ENCODE data around the gene MMP8. TPM values are rescaled to one million over a fixed set of nuclear protein-coding genes. Genes with fewer than 3 reads are reported as not detected.

MMP8 gene
- total RNA-seq, 4 donors from 2014 or later = 0.15 to 1.1 TPM; not detected in 2

DNA sequence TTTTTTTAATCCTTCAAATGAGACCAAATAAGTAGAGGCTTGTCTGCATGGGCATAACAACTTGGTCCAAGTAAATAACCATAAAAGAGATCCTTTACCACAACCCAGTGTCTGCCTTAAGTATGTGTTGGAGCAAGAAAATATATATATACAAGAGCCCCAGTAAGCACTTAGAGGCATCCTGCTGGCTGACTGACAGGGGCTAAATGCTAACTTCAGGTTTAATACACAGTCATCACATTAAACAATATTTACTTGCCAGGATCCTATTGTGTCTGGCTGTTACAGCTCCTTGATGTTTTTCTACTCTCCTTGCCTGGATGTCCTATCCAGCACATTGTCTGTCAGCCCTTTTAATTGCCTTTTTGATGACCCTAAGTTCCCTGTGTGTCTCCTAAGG is 62.1 kb downstream of the MMP8 start:
- H3K4me3 ChIP-seq (ENCODE audit: low read depth, poor library complexity, severe bottlenecking) = no peak overlapping the region
- no peak for DNase-seq (ENCODE audit: low spot score in 2 of 2)
- intact Hi-C loops (cut with DNase I; ENCODE audit: low total_unique reads) = no loop called here
- no peak for TF ChIP-seq POLR2A (IDR thresholded peaks at IDR 0.05)
- TF ChIP-seq, protein P1, sequence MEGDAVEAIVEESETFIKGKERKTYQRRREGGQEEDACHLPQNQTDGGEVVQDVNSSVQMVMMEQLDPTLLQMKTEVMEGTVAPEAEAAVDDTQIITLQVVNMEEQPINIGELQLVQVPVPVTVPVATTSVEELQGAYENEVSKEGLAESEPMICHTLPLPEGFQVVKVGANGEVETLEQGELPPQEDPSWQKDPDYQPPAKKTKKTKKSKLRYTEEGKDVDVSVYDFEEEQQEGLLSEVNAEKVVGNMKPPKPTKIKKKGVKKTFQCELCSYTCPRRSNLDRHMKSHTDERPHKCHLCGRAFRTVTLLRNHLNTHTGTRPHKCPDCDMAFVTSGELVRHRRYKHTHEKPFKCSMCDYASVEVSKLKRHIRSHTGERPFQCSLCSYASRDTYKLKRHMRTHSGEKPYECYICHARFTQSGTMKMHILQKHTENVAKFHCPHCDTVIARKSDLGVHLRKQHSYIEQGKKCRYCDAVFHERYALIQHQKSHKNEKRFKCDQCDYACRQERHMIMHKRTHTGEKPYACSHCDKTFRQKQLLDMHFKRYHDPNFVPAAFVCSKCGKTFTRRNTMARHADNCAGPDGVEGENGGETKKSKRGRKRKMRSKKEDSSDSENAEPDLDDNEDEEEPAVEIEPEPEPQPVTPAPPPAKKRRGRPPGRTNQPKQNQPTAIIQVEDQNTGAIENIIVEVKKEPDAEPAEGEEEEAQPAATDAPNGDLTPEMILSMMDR (IDR thresholded peaks at IDR 0.05) = no peak

Other genes with a start within 250 kb of the MMP8 start
- gene MMP7, start 194.2 kb downstream of the MMP8 start, total RNA-seq = 100 to 1,000 TPM in 2 of 4 donors, 10 to 100 TPM in 2; 15.9 to 195 (median 95.8) TPM
- gene MMP20, start 99.6 kb downstream of the MMP8 start, total RNA-seq = not detected
- 1 to 10 TPM in 1 of 4 donors, under 1 TPM in 3; 0.20 to 1.7 (median 0.26) TPM for gene MMP27, start 19.2 kb downstream of the MMP8 start, total RNA-seq
- gene MMP10, start 55.7 kb upstream of the MMP8 start, total RNA-seq = not detected
- gene MMP1, start 73.2 kb upstream of the MMP8 start, total RNA-seq = not detected
- gene MMP3, start 118.7 kb upstream of the MMP8 start, total RNA-seq = 100 to 1,000 TPM in 1 of 4 donors, 10 to 100 TPM in 1, 1 to 10 TPM in 1, under 1 TPM in 1; 0.84 to 520 (median 49.0) TPM
- under 1 TPM in 1 of 4 donors, not detected in 3; 0.59 TPM for gene MMP12, start 150.0 kb upstream of the MMP8 start, total RNA-seq
- gene MMP13, start 230.8 kb upstream of the MMP8 start, total RNA-seq = 1 to 10 TPM in 1 of 4 donors, not detected in 3; 2.7 TPM